H9 (cell line): ENCODE data around the gene DECR2. TPM values are rescaled to one million over a fixed set of nuclear protein-coding genes. Genes with fewer than 3 reads are reported as not detected.

Experiments used
- DNase-seq: peaks from one replicate; pipeline ENCODE4 v3.0.0-alpha.2; 2017
- H2AFZ ChIP-seq: one replicate; pipeline ENCODE4 v1.6.1; 2013; ENCODE audit warnings: mild to moderate bottlenecking, low read length, control low read depth, moderate library complexity
- H2AK5ac ChIP-seq: 2 replicates; pipeline ENCODE4 v1.6.1; 2013; ENCODE audit warnings: low read length, control low read depth, mixed read lengths; ENCODE audit not compliant: insufficient read length
- H2BK120ac ChIP-seq: one replicate; pipeline ENCODE4 v1.6.1; 2013; ENCODE audit warnings: low read depth, mild to moderate bottlenecking, low read length, control low read depth, inconsistent platforms; ENCODE audit not compliant: poor library complexity, severe bottlenecking
- H2BK12ac ChIP-seq: 2 replicates; pipeline ENCODE4 v1.6.1; 2013; ENCODE audit warnings: low read length, control low read depth, mixed read lengths, low read depth; ENCODE audit not compliant: insufficient read length
- H2BK15ac ChIP-seq: 2 replicates; pipeline ENCODE4 v1.6.1; 2013; ENCODE audit warnings: low read depth, low read length, control low read depth
- H2BK20ac ChIP-seq: one replicate; pipeline ENCODE4 v1.6.1; 2013; ENCODE audit warnings: low read depth, mild to moderate bottlenecking, low read length, control low read depth, inconsistent platforms; ENCODE audit not compliant: poor library complexity, severe bottlenecking
- H2BK5ac ChIP-seq: 2 replicates; pipeline ENCODE4 v1.6.1; 2013; ENCODE audit warnings: low read length, control low read depth, mixed read lengths; ENCODE audit not compliant: insufficient read length
- H3K14ac ChIP-seq: 2 replicates; pipeline ENCODE4 v1.6.1; 2013; ENCODE audit warnings: low read length, control low read depth; ENCODE audit not compliant: insufficient read depth
- H3K18ac ChIP-seq: 2 replicates; pipeline ENCODE4 v1.6.1; 2013; ENCODE audit warnings: low read depth, mild to moderate bottlenecking, mixed read lengths, low read length, control low read depth; ENCODE audit not compliant: insufficient read length
- H3K23ac ChIP-seq: 2 replicates; pipeline ENCODE4 v1.6.1; 2013; ENCODE audit warnings: low read length, control low read depth, mixed read lengths, low read depth; ENCODE audit not compliant: insufficient read length
- H3K23me2 ChIP-seq: 2 replicates; pipeline ENCODE4 v1.6.1; 2013; ENCODE audit warnings: low read depth, mild to moderate bottlenecking, mixed read lengths, low read length, control low read depth; ENCODE audit not compliant: insufficient read length, poor library complexity, severe bottlenecking
- H3K27ac ChIP-seq: 2 replicates; pipeline ENCODE4 v1.5.1; 2013; ENCODE audit warnings: low read length, control low read depth, mixed read lengths, low read depth; ENCODE audit not compliant: insufficient read length
- H3K27me3 ChIP-seq: 2 replicates; pipeline ENCODE4 v1.6.1; 2013; ENCODE audit warnings: low read length, control low read depth, inconsistent platforms; ENCODE audit not compliant: insufficient read depth
- H3K4ac ChIP-seq: 2 replicates; pipeline ENCODE4 v1.6.1; 2013; ENCODE audit warnings: low read depth, mild to moderate bottlenecking, control low read depth, inconsistent platforms, low read length, moderate library complexity
- H3K4me1 ChIP-seq: 2 replicates; pipeline ENCODE4 v1.6.1; 2013; ENCODE audit warnings: low read length, control low read depth, inconsistent platforms; ENCODE audit not compliant: insufficient read depth
- H3K4me2 ChIP-seq: 2 replicates; pipeline ENCODE4 v1.6.1; 2013; ENCODE audit warnings: low read length, control low read depth, mixed read lengths; ENCODE audit not compliant: insufficient read length, insufficient read depth
- H3K56ac ChIP-seq: 2 replicates; pipeline ENCODE4 v1.6.1; 2013; ENCODE audit warnings: low read depth, mild to moderate bottlenecking, mixed read lengths, low read length, control low read depth; ENCODE audit not compliant: insufficient read length
- H3K79me1 ChIP-seq: 2 replicates; pipeline ENCODE4 v1.6.1; 2013; ENCODE audit warnings: low read depth, mild to moderate bottlenecking, moderate library complexity, low read length, control low read depth, inconsistent platforms; ENCODE audit not compliant: insufficient read depth, poor library complexity, severe bottlenecking
- H3K79me2 ChIP-seq: 2 replicates; pipeline ENCODE4 v1.6.1; 2013; ENCODE audit warnings: low read length, control low read depth, inconsistent platforms; ENCODE audit not compliant: insufficient read depth
- H3K9ac ChIP-seq: 2 replicates; pipeline ENCODE4 v1.6.1; 2013; ENCODE audit warnings: low read length, control low read depth, mixed read lengths; ENCODE audit not compliant: insufficient read length; ENCODE audit errors: extremely low read depth
- H3K9me3 ChIP-seq: one replicate; pipeline ENCODE4 v1.6.1; 2013; ENCODE audit warnings: low read depth, low read length, inconsistent platforms; ENCODE audit not compliant: control insufficient read depth
- H3T11ph ChIP-seq: one replicate; pipeline ENCODE4 v1.6.1; 2013; ENCODE audit warnings: mild to moderate bottlenecking, low read length, control low read depth, inconsistent platforms
- H4K20me1 ChIP-seq: one replicate; pipeline ENCODE4 v1.6.1; 2013; ENCODE audit not compliant: control insufficient read depth, insufficient read length, insufficient read depth
- H4K5ac ChIP-seq: 2 replicates; pipeline ENCODE4 v1.6.1; 2013; ENCODE audit warnings: low read depth, mild to moderate bottlenecking, mixed read lengths, low read length, control low read depth; ENCODE audit not compliant: insufficient read length
- H4K8ac ChIP-seq: replicated peaks from 2 replicates; pipeline ENCODE4 v1.6.1; 2013; ENCODE audit warnings: low read length, control low read depth, mixed read lengths, low read depth; ENCODE audit not compliant: insufficient read length
- H4K91ac ChIP-seq: 2 replicates; pipeline ENCODE4 v1.6.1; 2013; ENCODE audit warnings: low read depth, mild to moderate bottlenecking, moderate library complexity, mixed read lengths, low read length, control low read depth; ENCODE audit not compliant: insufficient read length
- H3K27ac Mint-ChIP-seq, 3 experiments: 2 replicates in 2 of 3; 3 replicates in 1 of 3; pipeline ENCODE4 v1.8.0; 2020 to 2021; ENCODE audit warnings: mixed read lengths in 3 of 3, mild to moderate bottlenecking in 1 of 3, moderate library complexity in 1 of 3
- H3K27me3 Mint-ChIP-seq: 2 replicates; pipeline ENCODE4 v1.8.0; 2021; ENCODE audit warnings: low read depth, mild to moderate bottlenecking, moderate library complexity, mixed read lengths
- H3K36me3 Mint-ChIP-seq, 3 experiments: 2 replicates in 2 of 3; 3 replicates in 1 of 3; pipeline ENCODE4 v1.8.0; 2020 to 2021; ENCODE audit warnings: low read depth in 3 of 3, mixed read lengths in 3 of 3; ENCODE audit not compliant: insufficient read depth in 1 of 3
- H3K4me1 Mint-ChIP-seq, 2 experiments: 2 replicates each; pipeline ENCODE4 v1.8.0; 2020; ENCODE audit warnings: mixed read lengths in 2 of 2
- H3K4me3 Mint-ChIP-seq, 2 experiments: 2 replicates in 1 of 2; 3 replicates in 1 of 2; pipeline ENCODE4 v1.8.0; 2020 to 2021; ENCODE audit warnings: mild to moderate bottlenecking in 2 of 2, mixed read lengths in 2 of 2, moderate library complexity in 1 of 2
- H3K9me3 Mint-ChIP-seq, 2 experiments: 2 replicates in 1 of 2; 3 replicates in 1 of 2; pipeline ENCODE4 v1.8.0; 2020; ENCODE audit warnings: mild to moderate bottlenecking in 2 of 2, mixed read lengths in 2 of 2, moderate library complexity in 1 of 2
- CTCF ChIP-seq: fragments of 200-600 bp; sonication (generic); conservative IDR thresholded peaks from 3 replicates; pipeline ENCODE4 v1.8.0; 2021; ENCODE audit warnings: antibody characterized with exemption, mild to moderate bottlenecking
- WGBS: extraction: QIAGEN DNeasy Blood & Tissue Kit; methylation state at CpG from one replicate; pipeline ENCODE4 v1.1.7; 2013; ENCODE audit warnings: missing lambda C conversion rate, low lambda C conversion rate, mixed read lengths; ENCODE audit not compliant: insufficient read length; ENCODE audit errors: extremely low coverage; 5-methylcytosine and 5-hydroxymethylcytosine counted together
- total RNA-seq: library from RNA; stranded (reverse); gene quantifications from 2 replicates; pipeline ENCODE4 v1.2.1, GENCODE V29; 2021

Gene DECR2
- total RNA-seq, 1 experiment from 2014 or later, result 39.3 TPM

DNA sequence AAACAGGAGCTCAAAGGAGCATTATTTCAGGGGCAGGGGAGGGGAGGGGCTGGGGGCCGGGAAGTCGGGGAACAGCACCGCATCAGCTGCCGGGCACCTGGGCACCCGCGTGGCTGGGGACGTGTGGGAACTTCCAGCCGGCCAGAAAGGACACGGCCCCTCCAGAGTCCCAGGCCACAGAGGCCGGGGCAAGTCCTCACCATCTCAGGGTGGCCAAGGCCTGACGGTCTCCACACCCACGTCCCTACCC lies 21.0 kb upstream of the DECR2 start:
- peaks cover 9% of the 10 kb centered on the region for H3K23me2 ChIP-seq
- H2AFZ ChIP-seq, result no peak overlapping the region
- DNase-seq, result no peak
- H3K36me3 Mint-ChIP-seq, result peaks cover 0 to 16% (median 5%) of the 10 kb centered on the region in 3 experiments; a peak in 6 of 7 replicates
- H2BK5ac ChIP-seq, result no peak overlapping the region
- H3K4me3 Mint-ChIP-seq, result peak overlapping the region; percentile 81 to 88
- no peak overlapping the region for H2BK120ac ChIP-seq
- H2BK12ac ChIP-seq, result no peak overlapping the region
- H4K91ac ChIP-seq, result no peak overlapping the region
- H2BK15ac ChIP-seq, result no peak overlapping the region
- no peaks in the 10 kb centered on the region for H3K27me3 ChIP-seq
- H3K9me3 Mint-ChIP-seq, result no peaks in the 10 kb centered on the region
- no peaks in the 10 kb centered on the region for H3K79me1 ChIP-seq
- H2BK20ac ChIP-seq, result no peak overlapping the region
- H3K56ac ChIP-seq, result no peak overlapping the region
- TF ChIP-seq CTCF, result no peak
- H4K20me1 ChIP-seq, result no peaks in the 10 kb centered on the region
- peak overlapping the region; percentile 45 for H3K4me2 ChIP-seq
- H4K8ac ChIP-seq, result no peak overlapping the region
- no peak overlapping the region for H3K27ac ChIP-seq
- no peak overlapping the region for H2AK5ac ChIP-seq
- H3T11ph ChIP-seq, result no peak overlapping the region
- no peak overlapping the region for H3K14ac ChIP-seq
- H3K9me3 ChIP-seq, result no peaks in the 10 kb centered on the region
- H3K4me1 Mint-ChIP-seq, result peaks cover 20 to 43% of the 10 kb centered on the region in 2 experiments
- H3K4ac ChIP-seq, result no peak overlapping the region
- no peaks in the 10 kb centered on the region; the same call in 1 of the 2 replicates for H3K79me2 ChIP-seq
- no peak overlapping the region; a peak in 1 of 7 replicates for H3K27ac Mint-ChIP-seq
- no peak overlapping the region for H3K18ac ChIP-seq
- no peak overlapping the region for H4K5ac ChIP-seq
- no peak overlapping the region for H3K23ac ChIP-seq
- H3K27me3 Mint-ChIP-seq, result peaks cover 3% of the 10 kb centered on the region; the same call in 1 of the 2 replicates
- H3K4me1 ChIP-seq, result no peaks in the 10 kb centered on the region; the same call in 1 of the 2 replicates
- WGBS, result no CpG with 5 or more reads among the region's 12 CpGs
- no peak overlapping the region for H3K9ac ChIP-seq
